Smooth muscle cell (in vitro differentiated cells): ENCODE measurements around the gene ADSS2. TPM values are rescaled to one million over a fixed set of nuclear protein-coding genes. Genes with fewer than 3 reads are reported as not detected.
"Not testable (repeated sequence)": the region's sequence is repeated elsewhere in the genome, so short reads cannot be mapped to it uniquely, and the experiment has no call there.

Experiments
- DNase-seq: peaks from one replicate; lab custom pipeline; 2025; ENCODE audit not compliant: unreplicated experiment; lab: John Stamatoyannopoulos, UW
- H2AFZ ChIP-seq: fragments of 200-600 bp; sonication (generic); 2 replicates; pipeline ENCODE4 v1.6.0; 2016; ENCODE audit warnings: antibody characterized with exemption, low read depth, mild to moderate bottlenecking
- H3F3A ChIP-seq: fragments of 200-600 bp; sonication (generic); 2 replicates; pipeline ENCODE4 v1.6.0; 2017; ENCODE audit warnings: antibody characterized with exemption, low read depth
- H3K27ac ChIP-seq: fragments of 200-600 bp; sonication (generic); 2 replicates; pipeline ENCODE4 v1.5.1; 2016; ENCODE audit warnings: low read depth, mild to moderate bottlenecking
- H3K27me3 ChIP-seq: fragments of 200-600 bp; sonication (generic); 2 replicates; pipeline ENCODE4 v1.6.1; 2016; ENCODE audit warnings: low read depth, mild to moderate bottlenecking
- H3K36me3 ChIP-seq: fragments of 200-600 bp; sonication (generic); 2 replicates; pipeline ENCODE4 v1.5.1; 2016; ENCODE audit warnings: low read depth
- H3K4me1 ChIP-seq: fragments of 200-600 bp; sonication (generic); 2 replicates; pipeline ENCODE4 v1.5.1; 2016; ENCODE audit warnings: low read depth
- H3K4me2 ChIP-seq: fragments of 200-600 bp; sonication (generic); 2 replicates; pipeline ENCODE4 v1.6.0; 2016; ENCODE audit warnings: mild to moderate bottlenecking
- H3K4me3 ChIP-seq: fragments of 200-600 bp; sonication (generic); 2 replicates; pipeline ENCODE4 v1.5.1; 2016; ENCODE audit warnings: mild to moderate bottlenecking
- H3K79me2 ChIP-seq: fragments of 200-600 bp; sonication (generic); 2 replicates; pipeline ENCODE4 v1.6.0; 2016; ENCODE audit warnings: low read depth, mild to moderate bottlenecking
- H3K9ac ChIP-seq: fragments of 200-600 bp; sonication (generic); 2 replicates; pipeline ENCODE4 v1.6.0; 2016; ENCODE audit warnings: low read depth
- H3K9me3 ChIP-seq: fragments of 200-600 bp; sonication (generic); replicated peaks from 2 replicates; pipeline ENCODE4 v1.5.1; 2016; ENCODE audit warnings: low read depth
- H4K20me1 ChIP-seq: fragments of 200-600 bp; sonication (generic); 2 replicates; pipeline ENCODE4 v1.6.0; 2016; ENCODE audit warnings: low read depth
- WGBS: methylation state at CpG from one replicate; pipeline ENCODE4 v1.1.7; 2016; ENCODE audit warnings: low lambda C conversion rate; 5-methylcytosine and 5-hydroxymethylcytosine counted together
- polyA plus RNA-seq: library from polyadenylated mRNA; unstranded; fragments of >200 nt; fragmentation: Nextera tagmentation; extraction: Ambion mirVana; gene quantifications from 2 replicates; pipeline ENCODE4 v1.2.1, GENCODE V29; 2016
- total RNA-seq: library from RNA; depleted of rRNA; stranded (reverse); fragments of >200 nt; gene quantifications from 2 replicates; pipeline ENCODE4 v1.2.3, GENCODE V29; 2014
- TF ChIP-seq, protein P1 (sequence below): fragments of 200-600 bp; sonication (generic); IDR thresholded peaks from 2 replicates; pipeline ENCODE4 v1.5.1; 2017; ENCODE audit warnings: borderline replicate concordance, mild to moderate bottlenecking, antibody characterized with exemption; ENCODE audit not compliant: insufficient read depth, poor library complexity, severe bottlenecking

ADSS2 gene
- total and polyA plus RNA-seq, 2 experiments from 2014 or later, result 13.8 to 35.1 TPM

DNA sequence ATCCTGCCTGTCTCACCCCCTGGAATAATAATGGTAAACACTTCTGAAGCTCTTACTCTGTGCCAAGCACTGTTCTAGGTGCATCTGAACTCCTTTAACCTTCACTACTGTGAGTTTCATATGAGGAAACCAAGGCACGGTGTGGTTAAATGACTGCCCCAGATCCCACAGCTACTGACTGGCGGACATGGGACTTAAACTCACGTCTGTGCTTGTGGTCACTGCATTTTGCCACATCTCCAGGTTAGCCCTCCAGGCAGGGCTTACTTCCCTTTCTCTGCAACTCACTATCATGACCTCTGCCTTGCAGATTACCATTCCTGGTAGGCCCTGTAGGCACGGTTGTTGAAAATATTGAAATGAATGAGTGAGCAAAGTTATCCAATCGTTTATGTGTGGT, 83.4 kb downstream of the ADSS2 start:
- Histone ChIP-seq H2AFZ (no peak overlapping the region), H3K27ac (no peak overlapping the region), H4K20me1 (no peaks in the 10 kb centered on the region), H3K36me3 (no peaks in the 10 kb centered on the region), H3K27me3 (no peaks in the 10 kb centered on the region), H3K79me2 (no peaks in the 10 kb centered on the region), H3F3A (no peaks in the 10 kb centered on the region), H3K9me3 (no peaks in the 10 kb centered on the region), H3K4me2 (no peak overlapping the region), H3K4me3 (no peak overlapping the region), H3K4me1 (peaks cover 12% of the 10 kb centered on the region), H3K9ac (no peak overlapping the region)
- 86% methylated on average over 5 of the region's 5 CpGs for WGBS
- DNase-seq, result no peak
- TF ChIP-seq, protein P1, sequence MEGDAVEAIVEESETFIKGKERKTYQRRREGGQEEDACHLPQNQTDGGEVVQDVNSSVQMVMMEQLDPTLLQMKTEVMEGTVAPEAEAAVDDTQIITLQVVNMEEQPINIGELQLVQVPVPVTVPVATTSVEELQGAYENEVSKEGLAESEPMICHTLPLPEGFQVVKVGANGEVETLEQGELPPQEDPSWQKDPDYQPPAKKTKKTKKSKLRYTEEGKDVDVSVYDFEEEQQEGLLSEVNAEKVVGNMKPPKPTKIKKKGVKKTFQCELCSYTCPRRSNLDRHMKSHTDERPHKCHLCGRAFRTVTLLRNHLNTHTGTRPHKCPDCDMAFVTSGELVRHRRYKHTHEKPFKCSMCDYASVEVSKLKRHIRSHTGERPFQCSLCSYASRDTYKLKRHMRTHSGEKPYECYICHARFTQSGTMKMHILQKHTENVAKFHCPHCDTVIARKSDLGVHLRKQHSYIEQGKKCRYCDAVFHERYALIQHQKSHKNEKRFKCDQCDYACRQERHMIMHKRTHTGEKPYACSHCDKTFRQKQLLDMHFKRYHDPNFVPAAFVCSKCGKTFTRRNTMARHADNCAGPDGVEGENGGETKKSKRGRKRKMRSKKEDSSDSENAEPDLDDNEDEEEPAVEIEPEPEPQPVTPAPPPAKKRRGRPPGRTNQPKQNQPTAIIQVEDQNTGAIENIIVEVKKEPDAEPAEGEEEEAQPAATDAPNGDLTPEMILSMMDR, result no peak

DNA sequence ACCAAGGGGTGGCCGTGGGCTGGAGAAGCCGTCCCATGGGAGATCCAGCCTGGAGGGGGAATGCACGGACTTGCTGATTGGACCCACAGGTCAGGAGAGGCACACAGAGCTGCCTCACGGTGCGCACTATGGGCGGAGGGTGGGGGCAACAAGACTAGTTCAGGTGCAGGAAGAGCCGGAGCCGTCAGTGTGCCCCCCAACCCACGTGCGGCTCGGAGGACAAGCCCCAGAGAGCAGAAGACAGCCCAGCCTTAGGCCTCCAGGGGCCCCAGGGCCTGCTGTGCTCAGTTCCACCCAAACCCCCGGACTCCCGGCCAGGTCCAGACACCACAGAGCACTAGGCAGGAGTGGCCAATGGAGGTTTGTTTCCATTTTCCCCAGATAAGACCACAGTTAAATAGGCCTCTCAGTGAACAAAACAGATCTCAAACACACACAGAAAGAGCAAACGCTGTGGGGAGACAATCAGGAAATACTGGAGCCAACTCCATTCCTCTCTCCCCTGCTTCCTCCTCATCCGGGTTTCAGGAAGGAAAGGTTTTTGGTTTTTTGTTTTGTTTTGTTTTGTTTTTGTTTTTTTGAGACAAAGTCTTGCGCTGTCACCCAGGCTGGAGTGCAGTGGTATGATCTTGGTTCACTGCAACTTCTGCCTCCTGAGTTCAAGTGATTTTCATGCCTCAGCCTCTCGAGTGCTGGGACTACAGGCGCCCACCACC, 84.2 kb downstream of the ADSS2 start:
- H3K4me2 ChIP-seq, result no peak overlapping the region
- 88% methylated on average over 18 of the region's 18 CpGs for WGBS
- no peak overlapping the region for H3K27ac ChIP-seq
- H2AFZ ChIP-seq, result no peak overlapping the region
- DNase-seq, result no peak
- no peak overlapping the region for H3K4me3 ChIP-seq
- no peaks in the 10 kb centered on the region for H4K20me1 ChIP-seq
- TF ChIP-seq, protein P1, result no peak
- H3K9ac ChIP-seq, result no peak overlapping the region
- no peaks in the 10 kb centered on the region for H3K36me3 ChIP-seq
- no peaks in the 10 kb centered on the region for H3K79me2 ChIP-seq
- peaks cover 12% of the 10 kb centered on the region for H3K4me1 ChIP-seq
- H3K9me3 ChIP-seq, result no peaks in the 10 kb centered on the region
- no peaks in the 10 kb centered on the region for H3F3A ChIP-seq
- H3K27me3 ChIP-seq, result no peaks in the 10 kb centered on the region

DNA sequence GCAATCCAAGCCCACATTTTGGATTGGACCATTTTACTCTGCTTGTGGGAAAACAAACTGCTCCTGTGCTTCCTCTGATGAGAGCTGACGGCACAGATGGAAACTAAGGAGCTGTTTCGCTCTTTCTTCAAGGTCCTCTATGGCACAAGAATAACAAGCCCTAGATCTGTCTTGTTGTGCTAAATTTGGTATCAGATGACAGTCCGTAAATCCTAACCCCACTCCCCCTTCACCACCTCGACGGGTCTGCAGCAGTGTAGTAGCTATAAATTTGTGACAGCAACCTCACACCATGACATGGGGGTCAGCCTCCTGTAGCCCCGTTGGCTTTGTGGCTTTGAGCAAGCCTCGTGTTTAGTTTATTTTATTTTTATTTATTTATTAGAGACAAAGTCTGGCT, 85.9 kb downstream of the ADSS2 start:
- no peak overlapping the region for H3K4me3 ChIP-seq
- no peak overlapping the region for H3K4me2 ChIP-seq
- H3K9ac ChIP-seq, result no peak overlapping the region
- H3K79me2 ChIP-seq, result no peaks in the 10 kb centered on the region
- no peak overlapping the region for H3K27ac ChIP-seq
- no peak for DNase-seq
- WGBS, result 63% methylated on average over 7 of the region's 7 CpGs
- peaks cover 4% of the 10 kb centered on the region for H3F3A ChIP-seq
- no peaks in the 10 kb centered on the region for H3K9me3 ChIP-seq
- H2AFZ ChIP-seq, result no peak overlapping the region
- no peaks in the 10 kb centered on the region for H4K20me1 ChIP-seq
- peaks cover 16% of the 10 kb centered on the region for H3K4me1 ChIP-seq
- no peaks in the 10 kb centered on the region for H3K27me3 ChIP-seq
- no peaks in the 10 kb centered on the region for H3K36me3 ChIP-seq
- TF ChIP-seq, protein P1, result no peak

DNA sequence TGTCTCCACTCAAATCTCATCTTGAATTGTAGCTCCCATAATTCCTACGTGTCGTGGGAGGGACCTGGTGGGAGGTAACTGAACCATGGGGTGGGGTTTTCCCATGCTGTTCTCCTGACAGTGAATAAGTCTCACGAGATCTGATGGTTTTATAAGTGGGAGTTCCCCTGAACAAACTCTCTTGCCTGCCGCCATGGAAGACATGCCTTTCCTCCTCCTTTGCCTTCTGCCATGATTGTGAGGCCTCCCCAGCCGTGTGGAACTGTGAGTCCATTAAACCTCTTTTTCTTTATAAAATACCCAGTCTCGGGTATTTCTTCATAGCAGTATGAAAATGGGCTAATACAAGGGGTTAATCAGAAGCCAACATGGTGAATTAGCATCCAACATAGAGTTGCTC, 86.4 kb downstream of the ADSS2 start:
- H3K4me1 ChIP-seq, result peaks cover 14% of the 10 kb centered on the region
- not testable (repeated sequence) for H3K9me3 ChIP-seq, H3K9ac ChIP-seq, H3K79me2 ChIP-seq, H4K20me1 ChIP-seq, H3K4me3 ChIP-seq, H2AFZ ChIP-seq, H3K27me3 ChIP-seq, H3K27ac ChIP-seq, H3K4me2 ChIP-seq, H3F3A ChIP-seq, DNase-seq, H3K36me3 ChIP-seq
- 85% methylated on average over 6 of the region's 6 CpGs for WGBS
